ENCODE measurements around the gene C1orf56. TPM values are rescaled to one million over a fixed set of nuclear protein-coding genes. Genes with fewer than 3 reads are reported as not detected.
A peak's percentile ranks its signal among the peaks of the same experiment; 100 is the strongest.

Gene C1orf56, protein sequence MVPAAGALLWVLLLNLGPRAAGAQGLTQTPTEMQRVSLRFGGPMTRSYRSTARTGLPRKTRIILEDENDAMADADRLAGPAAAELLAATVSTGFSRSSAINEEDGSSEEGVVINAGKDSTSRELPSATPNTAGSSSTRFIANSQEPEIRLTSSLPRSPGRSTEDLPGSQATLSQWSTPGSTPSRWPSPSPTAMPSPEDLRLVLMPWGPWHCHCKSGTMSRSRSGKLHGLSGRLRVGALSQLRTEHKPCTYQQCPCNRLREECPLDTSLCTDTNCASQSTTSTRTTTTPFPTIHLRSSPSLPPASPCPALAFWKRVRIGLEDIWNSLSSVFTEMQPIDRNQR
- 2.9 and 5.4 TPM in 2 replicates for total RNA-seq (2014; rRNA removed; shearing (Covaris generic))
- 4.6 and 4.8 TPM in 2 replicates for polyA plus RNA-seq (2015; cell fraction: cytosol; rRNA removed)
- polyA plus RNA-seq (2015; cell fraction: nucleus; rRNA removed) = 1.9 and 2.9 TPM in 2 replicates

- DNase-seq (ENCODE audit: low read depth) = peak; percentile 60
Measured at GRCh38 chr1:151047591-151047924, at the start of gene C1orf56. C1orf56 (plus strand) TSS chr1:151047751; CDS start chr1:151047848, 97 bp downstream.

GRCh38 chr1:150997949-150998348 is 49.6 kb upstream of the C1orf56 start:
- no peak for DNase-seq (ENCODE audit: low read depth)

- DNase-seq (ENCODE audit: low read depth) = peak; percentile 94
Measured at GRCh38 chr1:150999051-150999674, 48.4 kb upstream of the C1orf56 start.

GRCh38 chr1:150999926-151000325 is 47.6 kb upstream of the C1orf56 start:
- DNase-seq (ENCODE audit: low read depth) = no peak

DNA sequence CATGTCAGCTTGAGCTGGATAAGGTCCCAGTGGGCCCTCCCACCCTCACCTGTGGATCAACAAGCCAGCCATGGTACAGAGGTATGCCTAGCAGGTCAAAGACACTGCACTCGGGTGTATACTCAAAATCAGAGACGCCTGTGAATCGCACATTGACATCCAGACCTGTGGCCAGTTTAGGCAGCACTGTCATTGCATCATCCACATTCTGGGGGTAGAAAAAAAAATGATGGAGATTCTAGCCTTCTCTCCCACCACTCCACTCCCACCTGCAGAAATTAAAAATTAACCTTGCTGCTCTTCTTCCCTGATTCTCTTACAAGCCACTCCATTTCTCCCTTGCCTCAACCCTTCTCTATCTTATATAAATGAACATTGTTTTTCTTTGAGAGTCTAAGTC is 47.1 kb upstream of the C1orf56 start:
- DNase-seq (ENCODE audit: low read depth) = no peak

DNA sequence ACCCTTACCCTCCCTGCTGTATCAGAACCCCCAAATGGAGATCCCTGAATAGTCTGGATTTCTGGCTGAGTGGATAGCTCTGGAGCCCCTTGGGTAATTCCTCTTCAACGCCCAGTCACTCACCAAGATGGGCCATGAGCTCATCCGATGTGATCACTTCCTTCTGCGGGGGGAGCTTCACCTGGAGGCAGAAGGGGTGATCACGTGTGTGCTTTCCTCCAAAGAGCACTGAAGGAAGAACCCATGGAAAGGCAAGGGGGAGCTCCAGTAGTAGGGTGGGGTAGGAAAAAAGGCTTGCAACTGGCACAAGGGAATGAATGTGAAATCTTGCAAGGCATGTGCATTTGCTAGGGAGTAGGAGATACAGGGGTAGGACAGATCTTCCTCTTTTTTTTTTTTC is 45.9 kb upstream of the C1orf56 start:
- peak; percentile 67 for DNase-seq (ENCODE audit: low read depth)

DNA sequence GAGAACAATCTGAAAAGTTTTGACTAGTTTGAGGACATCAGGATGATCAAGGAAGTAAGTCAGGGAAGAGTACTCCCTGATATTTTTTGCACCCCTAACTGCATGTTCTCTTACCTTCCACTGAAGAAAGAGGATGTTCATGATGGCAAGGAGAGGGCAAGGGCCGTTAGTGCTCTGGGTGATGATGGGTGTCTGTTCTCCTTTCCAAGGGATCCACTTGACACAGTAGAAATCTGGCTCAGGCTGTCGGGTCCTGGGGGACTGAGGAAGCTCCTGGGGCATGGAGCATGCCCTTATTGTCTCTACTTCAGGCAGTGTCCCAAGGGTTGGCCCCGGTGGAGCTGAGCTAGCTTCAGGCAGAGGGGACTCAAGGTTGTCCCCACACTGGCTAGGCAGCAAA is 45.5 kb upstream of the C1orf56 start:
- DNase-seq (ENCODE audit: low read depth) = no peak

DNA sequence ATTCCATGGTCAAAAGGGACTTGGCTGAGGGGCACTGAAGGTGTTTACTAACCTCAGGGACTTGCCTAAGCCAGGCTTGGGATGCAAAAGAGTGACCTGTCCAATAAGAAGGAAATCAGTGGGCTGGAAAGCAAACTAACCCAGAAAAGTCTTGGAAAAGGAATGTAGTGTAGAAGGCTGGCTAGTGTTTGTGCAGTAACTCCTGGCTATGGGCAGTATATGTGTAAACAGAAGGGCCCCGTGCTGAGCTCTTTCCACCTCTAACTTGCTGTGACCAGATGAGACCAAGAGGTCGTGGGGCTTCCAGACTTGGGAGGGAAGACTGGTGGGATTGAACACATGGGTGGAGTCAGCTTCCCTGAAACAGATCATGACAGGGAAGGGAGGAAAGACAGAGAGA is 44.9 kb upstream of the C1orf56 start:
- no peak for DNase-seq (ENCODE audit: low read depth)

DNA sequence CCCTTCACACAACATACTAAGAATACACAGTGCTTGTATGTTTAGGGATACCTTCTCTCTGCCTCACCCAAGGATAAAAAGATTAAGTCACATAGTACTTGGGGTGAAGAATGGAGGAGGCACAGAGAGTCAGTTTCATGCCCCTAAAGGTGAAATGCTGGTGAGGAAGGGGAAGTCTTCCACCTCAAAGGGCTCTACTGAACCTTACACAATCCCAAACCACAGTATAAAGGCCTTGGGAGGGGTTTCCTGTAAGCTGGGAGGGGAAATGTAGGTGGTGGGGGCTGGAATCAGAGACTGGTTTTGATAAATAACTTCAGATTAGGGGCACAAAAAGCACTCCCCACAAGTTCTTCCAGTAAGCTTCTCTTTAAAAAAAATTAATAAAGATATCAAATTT is 44.4 kb upstream of the C1orf56 start:
- DNase-seq (ENCODE audit: low read depth) = no peak

- DNase-seq (ENCODE audit: low read depth) = no peak
Measured at GRCh38 chr1:151005729-151006319, 41.7 kb upstream of the C1orf56 start.

DNA sequence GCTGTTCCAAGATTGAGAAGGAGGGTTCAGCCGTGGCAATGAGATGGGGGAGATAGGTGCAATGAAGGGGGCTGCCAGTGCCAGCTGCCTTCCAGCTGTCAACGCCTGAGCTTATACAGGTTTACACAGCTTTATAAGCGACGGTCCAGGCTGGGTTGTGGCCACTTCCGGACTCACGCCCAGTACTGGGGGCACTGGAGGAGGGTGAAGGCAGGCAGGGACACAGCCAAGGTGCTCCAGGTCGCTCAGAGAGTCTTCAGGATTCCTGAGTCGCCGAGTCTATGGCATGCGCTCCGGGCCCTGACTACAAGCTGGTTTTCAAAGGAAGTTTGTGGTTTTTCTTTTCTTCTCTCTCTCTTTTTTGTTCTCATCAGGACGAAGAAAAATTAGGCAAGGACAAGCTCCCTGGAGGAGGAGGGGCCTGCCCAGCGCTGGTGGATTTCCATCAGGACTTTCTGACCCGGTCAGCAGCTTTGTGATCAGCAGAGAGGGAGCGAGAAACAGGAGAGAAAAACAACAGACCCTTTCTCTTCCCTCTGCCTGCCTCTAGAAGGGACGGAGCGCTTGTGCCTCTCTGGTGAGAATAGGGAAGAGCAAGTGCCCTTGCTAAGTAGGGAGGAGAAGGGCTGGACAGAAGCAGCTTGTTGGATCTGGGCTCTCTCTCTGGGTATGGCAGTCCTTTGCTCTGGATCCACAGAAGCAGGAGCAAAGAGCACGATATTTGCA is 41.1 kb upstream of the C1orf56 start, which contains the start of gene MINDY1:
Gene MINDY1, minus strand, starts transcription at position 576 of the 726 bp plus-strand sequence. CDS start 4,285 bp downstream, outside the sequence.
- DNase-seq (ENCODE audit: low read depth) = peak; percentile 86

DNA sequence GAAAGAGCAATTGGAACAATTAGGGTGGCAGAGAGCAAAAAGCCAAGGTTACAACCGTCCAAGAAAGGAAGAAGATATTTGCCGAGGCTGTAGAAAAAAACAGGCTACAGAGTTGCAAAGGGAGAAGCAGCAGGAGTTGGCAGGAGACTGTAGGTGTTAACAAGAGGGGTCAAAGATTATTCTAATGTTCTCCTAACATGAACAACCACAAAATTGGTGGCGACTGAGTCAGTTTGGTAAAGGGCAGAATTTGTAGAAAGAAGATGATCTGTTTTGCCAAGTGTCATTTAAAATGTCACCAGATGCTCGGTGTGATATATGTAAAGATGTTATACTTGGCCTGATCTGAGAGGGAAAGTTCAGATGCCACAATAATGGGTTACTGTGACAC is 39.7 kb upstream of the C1orf56 start:
- DNase-seq (ENCODE audit: low read depth) = no peak

GRCh38 chr1:151008244-151009205 is 39.0 kb upstream of the C1orf56 start, which contains the start of gene PRUNE1:
PRUNE1 (plus strand) TSS chr1:151008449; CDS start chr1:151008633, 184 bp downstream.
- DNase-seq (ENCODE audit: low read depth) = peak; percentile 93

DNA sequence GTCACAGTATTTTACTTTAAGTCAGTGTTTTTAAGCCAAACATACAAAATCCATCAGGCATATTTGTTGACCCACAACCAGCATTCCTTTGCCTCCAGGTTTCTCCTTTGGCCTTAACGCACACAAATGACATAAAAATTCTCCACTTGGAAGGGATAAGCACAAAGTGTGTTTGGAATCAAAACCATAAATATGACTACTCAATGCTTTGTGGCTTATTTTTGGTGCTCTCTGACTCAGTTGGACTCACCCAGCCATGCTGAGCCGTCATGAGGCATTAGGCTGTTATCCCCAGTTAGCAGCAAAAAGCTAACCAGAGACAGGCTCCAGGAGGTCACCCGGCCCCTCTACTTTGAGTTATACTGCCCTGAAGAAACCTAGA is 38.4 kb upstream of the C1orf56 start:
- no peak for DNase-seq (ENCODE audit: low read depth)

GRCh38 chr1:151009674-151010345 is 37.7 kb upstream of the C1orf56 start:
- DNase-seq (ENCODE audit: low read depth) = no peak

GRCh38 chr1:151010346-151010726 is 37.2 kb upstream of the C1orf56 start:
- DNase-seq (ENCODE audit: low read depth) = no peak

DNA sequence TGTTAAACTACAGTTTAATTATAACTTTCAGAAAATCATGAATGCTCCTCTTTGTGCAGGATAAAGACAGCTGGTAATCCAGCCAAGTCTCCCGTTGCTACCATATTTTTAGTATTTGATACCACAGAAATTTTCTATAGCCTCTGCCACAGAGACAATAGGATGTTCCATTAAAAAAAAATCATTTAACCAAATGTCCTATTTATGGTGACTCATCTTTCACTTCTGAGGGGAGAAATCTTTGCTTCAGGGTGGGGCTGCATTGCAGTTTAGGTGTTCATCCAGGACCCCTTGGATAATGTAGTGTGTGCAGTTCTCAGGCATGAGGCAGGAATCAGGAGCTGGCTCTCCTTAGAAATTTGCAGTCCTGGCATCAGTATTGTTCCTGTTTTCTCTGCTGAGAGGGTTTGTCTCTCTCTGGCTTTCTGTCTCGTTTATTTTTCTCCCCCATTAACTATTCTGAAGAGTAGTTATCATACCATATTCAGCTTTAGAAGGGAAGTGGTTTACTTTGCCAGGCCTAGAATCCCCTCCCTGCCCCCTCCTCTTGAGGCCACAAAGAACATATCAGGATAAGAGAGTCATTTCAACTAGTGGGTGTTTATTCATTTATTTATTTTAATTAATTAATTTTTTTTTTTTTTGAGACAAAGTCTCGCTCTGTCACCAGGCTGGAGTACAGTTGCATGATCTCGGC is 36.2 kb upstream of the C1orf56 start:
- no peak for DNase-seq (ENCODE audit: low read depth)

GRCh38 chr1:151012684-151013471 is 34.7 kb upstream of the C1orf56 start:
- DNase-seq (ENCODE audit: low read depth) = no peak

Data from HT1080 (cell line).